ENCODE results near the gene CSRP2. TPM values are rescaled to one million over a fixed set of nuclear protein-coding genes. Genes with fewer than 3 reads are reported as not detected.

CSRP2 gene
- polyA plus RNA-seq, 1 donor (not counting 4 experiments of a cell fraction or from before 2014, with no cell fraction given) = 74.9 TPM

DNA sequence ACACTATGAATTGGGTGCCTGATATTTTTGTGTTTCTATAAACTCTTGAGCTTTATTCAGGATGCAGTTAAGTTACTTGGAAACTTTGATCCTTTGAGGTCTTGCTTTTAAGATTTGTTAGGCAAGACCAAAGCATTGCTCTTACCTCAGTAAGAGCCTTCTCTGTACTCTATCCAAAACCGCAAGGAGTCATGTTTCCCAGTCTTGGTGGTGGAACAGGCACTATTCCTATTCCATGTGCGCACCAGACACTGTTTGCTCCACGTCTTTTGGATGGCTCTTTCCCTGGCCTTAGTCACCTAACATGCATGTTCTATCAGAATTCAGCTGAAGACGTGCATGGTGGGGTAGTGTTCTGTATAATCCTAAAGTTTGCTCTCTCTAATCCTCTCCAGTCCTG lies 23.5 kb downstream of the CSRP2 start:
- dilution Hi-C loops (cut with MboI; ENCODE audit: extremely low pct_ligation_motif_present, low sequenced_read_pairs) = no loop called here
- Histone ChIP-seq H3K9ac (ENCODE audit: control insufficient read depth, extremely low read depth, insufficient read depth, low read length) (no peak overlapping the region), H3K79me2 (ENCODE audit: control insufficient read depth, insufficient read depth, low read length) (no peaks in the 10 kb centered on the region), H3K9me1 (ENCODE audit: control insufficient read depth, extremely low read depth, insufficient read depth, low read length) (no peaks in the 10 kb centered on the region), H4K20me1 (ENCODE audit: control insufficient read depth, extremely low read depth, insufficient read depth, low read length) (no peaks in the 10 kb centered on the region), H2AFZ (ENCODE audit: control insufficient read depth, low read length) (no peak overlapping the region), H3K27me3 (ENCODE audit: control insufficient read depth, extremely low read depth, insufficient read depth, low read length) (no peaks in the 10 kb centered on the region), H3K36me3 (ENCODE audit: control insufficient read depth in 2 of 2, extremely low read depth in 1 of 2, insufficient read depth in 2 of 2, low read length in 2 of 2) (peaks cover 5 to 9% of the 10 kb centered on the region in 2 experiments), H3K4me3 (ENCODE audit: control insufficient read depth in 2 of 3, extremely low read depth in 1 of 3, insufficient read depth in 2 of 3, low read depth in 1 of 3, low read length in 3 of 3) (no peak overlapping the region), H3K4me1 (ENCODE audit: control insufficient read depth, extremely low read depth, insufficient read depth, low read length) (no peaks in the 10 kb centered on the region), H3K4me2 (ENCODE audit: control insufficient read depth, extremely low read depth, insufficient read depth, low read depth, low read length) (no peak overlapping the region), H3K9me3 (ENCODE audit: control insufficient read depth, low read depth, low read length) (no peaks in the 10 kb centered on the region), H3K27ac (ENCODE audit: control insufficient read depth, insufficient read depth, low read length) (no peak overlapping the region)
- TF ChIP-seq, protein P1, sequence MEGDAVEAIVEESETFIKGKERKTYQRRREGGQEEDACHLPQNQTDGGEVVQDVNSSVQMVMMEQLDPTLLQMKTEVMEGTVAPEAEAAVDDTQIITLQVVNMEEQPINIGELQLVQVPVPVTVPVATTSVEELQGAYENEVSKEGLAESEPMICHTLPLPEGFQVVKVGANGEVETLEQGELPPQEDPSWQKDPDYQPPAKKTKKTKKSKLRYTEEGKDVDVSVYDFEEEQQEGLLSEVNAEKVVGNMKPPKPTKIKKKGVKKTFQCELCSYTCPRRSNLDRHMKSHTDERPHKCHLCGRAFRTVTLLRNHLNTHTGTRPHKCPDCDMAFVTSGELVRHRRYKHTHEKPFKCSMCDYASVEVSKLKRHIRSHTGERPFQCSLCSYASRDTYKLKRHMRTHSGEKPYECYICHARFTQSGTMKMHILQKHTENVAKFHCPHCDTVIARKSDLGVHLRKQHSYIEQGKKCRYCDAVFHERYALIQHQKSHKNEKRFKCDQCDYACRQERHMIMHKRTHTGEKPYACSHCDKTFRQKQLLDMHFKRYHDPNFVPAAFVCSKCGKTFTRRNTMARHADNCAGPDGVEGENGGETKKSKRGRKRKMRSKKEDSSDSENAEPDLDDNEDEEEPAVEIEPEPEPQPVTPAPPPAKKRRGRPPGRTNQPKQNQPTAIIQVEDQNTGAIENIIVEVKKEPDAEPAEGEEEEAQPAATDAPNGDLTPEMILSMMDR (optimal IDR thresholded peaks at IDR 0.05 in 1 of 3, IDR thresholded peaks at IDR 0.05 in 1 of 3, conservative IDR thresholded peaks at IDR 0.05 in 1 of 3; ENCODE audit: extremely low read depth in 1 of 3, insufficient read depth in 2 of 3, low read length in 3 of 3) = no peak
- no peak for TF ChIP-seq EZH2 (IDR thresholded peaks at IDR 0.05; ENCODE audit: low read length)
- no peak for DNase-seq (ENCODE audit: low read depth, low spot score)
- no peak for FAIRE-seq

DNA sequence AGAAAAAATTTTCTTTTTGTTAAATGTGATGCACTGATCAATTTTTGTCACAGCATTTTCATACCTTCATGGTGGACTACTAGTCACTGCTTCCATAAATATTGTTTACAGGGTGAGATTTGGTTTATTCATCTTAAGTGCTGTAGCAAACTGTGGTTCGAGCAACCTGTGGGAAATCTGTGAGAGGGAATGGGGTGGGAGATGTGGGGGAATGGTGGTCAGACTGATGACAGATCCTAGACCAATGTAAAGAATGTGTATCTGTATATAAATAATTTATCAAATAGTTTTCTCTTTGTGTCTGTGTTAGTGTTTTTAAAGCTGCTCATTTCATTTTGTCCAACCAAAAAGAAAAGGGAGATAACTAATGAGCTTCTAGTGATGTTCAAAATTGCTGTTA lies 26.7 kb downstream of the CSRP2 start:
- H3K9ac ChIP-seq (ENCODE audit: control insufficient read depth, extremely low read depth, insufficient read depth, low read length) = no peak overlapping the region
- no peak overlapping the region for H3K4me2 ChIP-seq (ENCODE audit: control insufficient read depth, extremely low read depth, insufficient read depth, low read depth, low read length)
- H3K27me3 ChIP-seq (ENCODE audit: control insufficient read depth, extremely low read depth, insufficient read depth, low read length) = no peaks in the 10 kb centered on the region
- FAIRE-seq (no peak), DNase-seq (ENCODE audit: low read depth, low spot score) (no peak)
- no peaks in the 10 kb centered on the region for H3K9me1 ChIP-seq (ENCODE audit: control insufficient read depth, extremely low read depth, insufficient read depth, low read length)
- no peak overlapping the region for H2AFZ ChIP-seq (ENCODE audit: control insufficient read depth, low read length)
- no peaks in the 10 kb centered on the region for H4K20me1 ChIP-seq (ENCODE audit: control insufficient read depth, extremely low read depth, insufficient read depth, low read length)
- peaks cover 5 to 7% of the 10 kb centered on the region in 2 experiments for H3K36me3 ChIP-seq (ENCODE audit: control insufficient read depth in 2 of 2, extremely low read depth in 1 of 2, insufficient read depth in 2 of 2, low read length in 2 of 2)
- H3K79me2 ChIP-seq (ENCODE audit: control insufficient read depth, insufficient read depth, low read length) = no peaks in the 10 kb centered on the region
- H3K9me3 ChIP-seq (ENCODE audit: control insufficient read depth, low read depth, low read length) = no peaks in the 10 kb centered on the region
- H3K27ac ChIP-seq (ENCODE audit: control insufficient read depth, insufficient read depth, low read length) = no peak overlapping the region
- dilution Hi-C loops (cut with MboI; ENCODE audit: extremely low pct_ligation_motif_present, low sequenced_read_pairs) = no loop called here
- TF ChIP-seq, protein P1 (optimal IDR thresholded peaks at IDR 0.05 in 1 of 3, IDR thresholded peaks at IDR 0.05 in 1 of 3, conservative IDR thresholded peaks at IDR 0.05 in 1 of 3; ENCODE audit: extremely low read depth in 1 of 3, insufficient read depth in 2 of 3, low read length in 3 of 3) = no peak
- TF ChIP-seq EZH2 (IDR thresholded peaks at IDR 0.05; ENCODE audit: low read length) = no peak
- no peak overlapping the region for H3K4me3 ChIP-seq (ENCODE audit: control insufficient read depth in 2 of 3, extremely low read depth in 1 of 3, insufficient read depth in 2 of 3, low read depth in 1 of 3, low read length in 3 of 3)
- no peaks in the 10 kb centered on the region for H3K4me1 ChIP-seq (ENCODE audit: control insufficient read depth, extremely low read depth, insufficient read depth, low read length)

Measured in keratinocyte (primary cell).